ENCODE data around the gene DKK2. TPM values are rescaled to one million over a fixed set of nuclear protein-coding genes. Genes with fewer than 3 reads are reported as not detected.

The DKK2 gene
- total and polyA plus RNA-seq, 9 of the 15 experiments (the other 6 are each of a cell fraction or from before 2014, with no cell fraction given), result not detected

GRCh38 chr4:106930522-106930921 is 105.6 kb downstream of the DKK2 start (continued):
- TF ChIP-seq THRA (IDR thresholded peaks at IDR 0.05), result no peak
- TF ChIP-seq NCOA1 (IDR thresholded peaks at IDR 0.05; ENCODE audit: low read depth), result no peak
- no peak for TF ChIP-seq ZBTB1 (CRISPR knock-in tag; IDR thresholded peaks at IDR 0.05; ENCODE audit: borderline replicate concordance, low read depth)
- TF ChIP-seq ZFPM2 (CRISPR knock-in tag; IDR thresholded peaks at IDR 0.05), result no peak
- TF ChIP-seq BRD9 (IDR thresholded peaks at IDR 0.05; ENCODE audit: low read depth, partially characterized antibody), result no peak
- TF ChIP-seq KDM5B (IDR thresholded peaks at IDR 0.05; ENCODE audit: insufficient replicate concordance, low read depth, low read length), result no peak
- no peak for TF ChIP-seq NFYB (IDR thresholded peaks at IDR 0.05; ENCODE audit: extremely low read depth, insufficient read length)
- TF ChIP-seq SMAD3 (CRISPR knock-in tag; conservative IDR thresholded peaks at IDR 0.05), result no peak
- TF ChIP-seq CTBP1 (IDR thresholded peaks at IDR 0.05; ENCODE audit: borderline replicate concordance), result no peak

- H3K4me3 ChIP-seq, result no peak overlapping the region
- H3K4me1 ChIP-seq (replicated peaks in 1 of 2; ENCODE audit: control insufficient read depth in 2 of 2, insufficient read depth in 2 of 2, low read length in 2 of 2), result no peaks in the 10 kb centered on the region
- no peaks in the 10 kb centered on the region for H3K36me3 ChIP-seq (ENCODE audit: control insufficient read depth, insufficient read depth, low read length)
- POLR2A ChIA-PET, result no interaction called here
- CTCF ChIA-PET (ENCODE audit: low intra/inter-chr PET ratio), result no interaction called here
- no peaks in the 10 kb centered on the region for H3K9me1 ChIP-seq (ENCODE audit: control insufficient read depth, insufficient read depth, low read length)
- no peaks in the 10 kb centered on the region for H3K79me2 ChIP-seq (ENCODE audit: control insufficient read depth, insufficient read depth, low read length)
- ATAC-seq (no peak), DNase-seq (ENCODE audit: extremely low read depth in 1 of 4, low spot score in 3 of 4) (no peak), FAIRE-seq (no peak)
- BruUV-seq (replicated peaks), result no TSS peak
- no peak overlapping the region for H3K9ac ChIP-seq (ENCODE audit: insufficient read depth in 1 of 2, low read depth in 2 of 2, low read length in 2 of 2)
- 6% methylated on average over 2 of the region's 2 CpGs for WGBS (ENCODE audit: insufficient coverage, low coverage, missing lambda C conversion rate)
- in situ Hi-C loops (cut with MboI), result no loop called here
- no peak overlapping the region for H3K4me2 ChIP-seq (ENCODE audit: insufficient read depth, low read length)
- H4K20me1 ChIP-seq (replicated peaks; ENCODE audit: control insufficient read depth, insufficient read depth, low read length), result no peaks in the 10 kb centered on the region
- H2AFZ ChIP-seq (ENCODE audit: low read depth, low read length), result no peak overlapping the region
- intact Hi-C loops (cut with micrococcal nuclease), result no loop called here
- no peak overlapping the region for H3K27ac ChIP-seq (ENCODE audit: extremely low read depth, low read depth, low read length)
- no peaks in the 10 kb centered on the region; the same call in 1 of the 2 replicates for H3K9me3 ChIP-seq (replicated peaks; ENCODE audit: control insufficient read depth, insufficient read depth, low read depth, low read length)
- no peaks in the 10 kb centered on the region for H3K27me3 ChIP-seq (ENCODE audit: control insufficient read depth in 2 of 2, insufficient read depth in 2 of 2, low read length in 2 of 2)
- TF ChIP-seq, protein P1, sequence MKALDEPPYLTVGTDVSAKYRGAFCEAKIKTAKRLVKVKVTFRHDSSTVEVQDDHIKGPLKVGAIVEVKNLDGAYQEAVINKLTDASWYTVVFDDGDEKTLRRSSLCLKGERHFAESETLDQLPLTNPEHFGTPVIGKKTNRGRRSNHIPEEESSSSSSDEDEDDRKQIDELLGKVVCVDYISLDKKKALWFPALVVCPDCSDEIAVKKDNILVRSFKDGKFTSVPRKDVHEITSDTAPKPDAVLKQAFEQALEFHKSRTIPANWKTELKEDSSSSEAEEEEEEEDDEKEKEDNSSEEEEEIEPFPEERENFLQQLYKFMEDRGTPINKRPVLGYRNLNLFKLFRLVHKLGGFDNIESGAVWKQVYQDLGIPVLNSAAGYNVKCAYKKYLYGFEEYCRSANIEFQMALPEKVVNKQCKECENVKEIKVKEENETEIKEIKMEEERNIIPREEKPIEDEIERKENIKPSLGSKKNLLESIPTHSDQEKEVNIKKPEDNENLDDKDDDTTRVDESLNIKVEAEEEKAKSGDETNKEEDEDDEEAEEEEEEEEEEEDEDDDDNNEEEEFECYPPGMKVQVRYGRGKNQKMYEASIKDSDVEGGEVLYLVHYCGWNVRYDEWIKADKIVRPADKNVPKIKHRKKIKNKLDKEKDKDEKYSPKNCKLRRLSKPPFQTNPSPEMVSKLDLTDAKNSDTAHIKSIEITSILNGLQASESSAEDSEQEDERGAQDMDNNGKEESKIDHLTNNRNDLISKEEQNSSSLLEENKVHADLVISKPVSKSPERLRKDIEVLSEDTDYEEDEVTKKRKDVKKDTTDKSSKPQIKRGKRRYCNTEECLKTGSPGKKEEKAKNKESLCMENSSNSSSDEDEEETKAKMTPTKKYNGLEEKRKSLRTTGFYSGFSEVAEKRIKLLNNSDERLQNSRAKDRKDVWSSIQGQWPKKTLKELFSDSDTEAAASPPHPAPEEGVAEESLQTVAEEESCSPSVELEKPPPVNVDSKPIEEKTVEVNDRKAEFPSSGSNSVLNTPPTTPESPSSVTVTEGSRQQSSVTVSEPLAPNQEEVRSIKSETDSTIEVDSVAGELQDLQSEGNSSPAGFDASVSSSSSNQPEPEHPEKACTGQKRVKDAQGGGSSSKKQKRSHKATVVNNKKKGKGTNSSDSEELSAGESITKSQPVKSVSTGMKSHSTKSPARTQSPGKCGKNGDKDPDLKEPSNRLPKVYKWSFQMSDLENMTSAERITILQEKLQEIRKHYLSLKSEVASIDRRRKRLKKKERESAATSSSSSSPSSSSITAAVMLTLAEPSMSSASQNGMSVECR (CRISPR knock-in tag; IDR thresholded peaks at IDR 0.05), result no peak
- TF ChIP-seq ZNF143 (CRISPR knock-in tag; IDR thresholded peaks at IDR 0.05) (no peak), NR4A1 (CRISPR knock-in tag; IDR thresholded peaks at IDR 0.05) (no peak), NR4A1 (tag; IDR thresholded peaks at IDR 0.05) (no peak), WHSC1 (IDR thresholded peaks at IDR 0.05; ENCODE audit: low read length) (no peak), YBX1 (IDR thresholded peaks at IDR 0.05) (no peak), GABPB1 (CRISPR knock-in tag; IDR thresholded peaks at IDR 0.05) (no peak), ZNF134 (CRISPR knock-in tag; conservative IDR thresholded peaks at IDR 0.05) (no peak)
These were observed 106.9 kb downstream of the DKK2 start for GRCh38 chr4:106929248-106929647.
